Mesodermal cell (in vitro differentiated cells): ENCODE results near the gene SLC38A9.

Experiments
- H3K27ac ChIP-seq: 2 replicates; pipeline ENCODE4 v1.7.0; 2013; ENCODE audit warnings: mild to moderate bottlenecking, low read depth, low read length, moderate library complexity; ENCODE audit not compliant: severe bottlenecking
- H3K36me3 ChIP-seq: 2 replicates; pipeline ENCODE4 v1.7.1; 2013; ENCODE audit warnings: mild to moderate bottlenecking, low read length, moderate library complexity; ENCODE audit not compliant: control insufficient read depth, insufficient read depth
- H3K4me1 ChIP-seq: one replicate; pipeline ENCODE4 v1.7.1; 2013; ENCODE audit warnings: mild to moderate bottlenecking, low read length; ENCODE audit not compliant: insufficient read depth, control insufficient read depth, poor library complexity, severe bottlenecking
- H3K4me3 ChIP-seq: 2 replicates; pipeline ENCODE4 v1.7.0; 2013; ENCODE audit warnings: low read length, control low read depth, mild to moderate bottlenecking; ENCODE audit not compliant: insufficient read depth, poor library complexity, severe bottlenecking; ENCODE audit errors: extremely low read depth
- H3K9me3 ChIP-seq: 2 replicates; pipeline ENCODE4 v1.7.1; 2013; ENCODE audit warnings: mild to moderate bottlenecking, low read length, moderate library complexity; ENCODE audit not compliant: control insufficient read depth
- WGBS, 2 experiments: methylation state at CpG; one replicate each; pipeline ENCODE4 v1.1.5; 2013; ENCODE audit warnings: missing lambda C conversion rate in 2 of 2; ENCODE audit not compliant: insufficient coverage in 2 of 2; 5-methylcytosine and 5-hydroxymethylcytosine counted together

Gene SLC38A9

GRCh38 chr5:55584398-55585205, 127.5 kb downstream of the SLC38A9 start:
- Histone ChIP-seq H3K4me3 (no peak overlapping the region), H3K36me3 (no peaks in the 10 kb centered on the region), H3K9me3 (no peaks in the 10 kb centered on the region), H3K4me1 (peaks cover under 1% of the 10 kb centered on the region), H3K27ac (no peak overlapping the region)
- WGBS, 2 experiments: 100% methylated on average over 1 of the region's 3 CpGs; no CpG with 5 or more reads in 1 of the 2 experiments

- H3K36me3 ChIP-seq: no peaks in the 10 kb centered on the region
- no peak overlapping the region for H3K4me3 ChIP-seq
- H3K9me3 ChIP-seq: no peaks in the 10 kb centered on the region
- peaks cover 8% of the 10 kb centered on the region for H3K4me1 ChIP-seq
- no peak overlapping the region for H3K27ac ChIP-seq
- WGBS, 2 experiments: 93 to 100% methylated on average over 2 to 6 of the region's 9 CpGs
Measured at GRCh38 chr5:55583578-55583977, 128.5 kb downstream of the SLC38A9 start.

GRCh38 chr5:55582256-55582655, 129.9 kb downstream of the SLC38A9 start:
- Histone ChIP-seq H3K4me1 (peaks cover 19% of the 10 kb centered on the region), H3K36me3 (no peaks in the 10 kb centered on the region), H3K4me3 (no peak overlapping the region), H3K27ac (no peak overlapping the region), H3K9me3 (no peaks in the 10 kb centered on the region)
- 75 to 100% methylated on average over 2 of the region's 2 CpGs for WGBS, 2 experiments

GRCh38 chr5:55580042-55580441, 132.1 kb downstream of the SLC38A9 start:
- Histone ChIP-seq H3K36me3 (no peaks in the 10 kb centered on the region), H3K4me1 (peaks cover 23% of the 10 kb centered on the region), H3K27ac (no peak overlapping the region), H3K9me3 (no peaks in the 10 kb centered on the region), H3K4me3 (no peak overlapping the region)
- WGBS, 2 experiments: 83 to 93% methylated on average over 2 to 5 of the region's 6 CpGs

GRCh38 chr5:55578771-55579170, 133.4 kb downstream of the SLC38A9 start:
- no peak overlapping the region for H3K27ac ChIP-seq
- no peaks in the 10 kb centered on the region for H3K36me3 ChIP-seq
- H3K9me3 ChIP-seq: no peaks in the 10 kb centered on the region
- no peak overlapping the region for H3K4me3 ChIP-seq
- peaks cover 23% of the 10 kb centered on the region for H3K4me1 ChIP-seq

- WGBS, 2 experiments: 73 to 92% methylated on average over 2 to 4 of the region's 6 CpGs
- Histone ChIP-seq H3K9me3 (no peaks in the 10 kb centered on the region), H3K36me3 (no peaks in the 10 kb centered on the region), H3K4me3 (no peak overlapping the region), H3K4me1 (peaks cover 23% of the 10 kb centered on the region), H3K27ac (peak overlapping the region; percentile 16)
Measured at GRCh38 chr5:55577353-55578060, 134.6 kb downstream of the SLC38A9 start.

GRCh38 chr5:55576661-55577060, 135.5 kb downstream of the SLC38A9 start:
- H3K36me3 ChIP-seq: no peaks in the 10 kb centered on the region
- WGBS, 2 experiments: 100% methylated on average over 1 of the region's 2 CpGs; no CpG with 5 or more reads in 1 of the 2 experiments
- peaks cover 27% of the 10 kb centered on the region for H3K4me1 ChIP-seq
- H3K9me3 ChIP-seq: no peaks in the 10 kb centered on the region
- H3K4me3 ChIP-seq: no peak overlapping the region
- no peak overlapping the region for H3K27ac ChIP-seq
